HG03432 (cell line): ENCODE results near the gene PKNOX1.
"Not testable (repeated sequence)": the region's sequence is repeated elsewhere in the genome, so short reads cannot be mapped to it uniquely, and the experiment has no call there.

ENCODE experiments used
- ATAC-seq: cut with Tn5 transposase; IDR thresholded peaks from one replicate; pipeline ENCODE4 v1.9.1; 2021; ENCODE audit warnings: mild to moderate bottlenecking, moderate library complexity; ENCODE audit not compliant: unreplicated experiment

PKNOX1 gene

DNA sequence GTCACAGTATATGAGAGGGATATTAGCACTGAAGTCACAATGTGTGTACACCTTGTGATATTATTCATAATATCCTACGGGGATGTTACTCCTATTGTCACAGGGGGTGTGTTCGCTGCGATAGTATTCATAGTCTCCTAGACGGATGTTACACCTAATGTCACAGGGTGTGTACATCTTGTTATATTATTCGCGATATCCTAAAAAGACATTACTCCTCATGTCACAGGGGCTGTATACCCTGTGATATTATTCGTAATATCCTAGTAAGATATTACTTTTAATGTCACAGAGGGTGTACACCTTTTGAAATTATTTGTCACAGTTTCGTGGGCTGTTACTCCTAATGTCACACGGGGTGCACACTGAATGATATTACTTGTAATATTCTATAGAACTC, 23.2 kb upstream of the PKNOX1 start:
- not testable (repeated sequence) for ATAC-seq

DNA sequence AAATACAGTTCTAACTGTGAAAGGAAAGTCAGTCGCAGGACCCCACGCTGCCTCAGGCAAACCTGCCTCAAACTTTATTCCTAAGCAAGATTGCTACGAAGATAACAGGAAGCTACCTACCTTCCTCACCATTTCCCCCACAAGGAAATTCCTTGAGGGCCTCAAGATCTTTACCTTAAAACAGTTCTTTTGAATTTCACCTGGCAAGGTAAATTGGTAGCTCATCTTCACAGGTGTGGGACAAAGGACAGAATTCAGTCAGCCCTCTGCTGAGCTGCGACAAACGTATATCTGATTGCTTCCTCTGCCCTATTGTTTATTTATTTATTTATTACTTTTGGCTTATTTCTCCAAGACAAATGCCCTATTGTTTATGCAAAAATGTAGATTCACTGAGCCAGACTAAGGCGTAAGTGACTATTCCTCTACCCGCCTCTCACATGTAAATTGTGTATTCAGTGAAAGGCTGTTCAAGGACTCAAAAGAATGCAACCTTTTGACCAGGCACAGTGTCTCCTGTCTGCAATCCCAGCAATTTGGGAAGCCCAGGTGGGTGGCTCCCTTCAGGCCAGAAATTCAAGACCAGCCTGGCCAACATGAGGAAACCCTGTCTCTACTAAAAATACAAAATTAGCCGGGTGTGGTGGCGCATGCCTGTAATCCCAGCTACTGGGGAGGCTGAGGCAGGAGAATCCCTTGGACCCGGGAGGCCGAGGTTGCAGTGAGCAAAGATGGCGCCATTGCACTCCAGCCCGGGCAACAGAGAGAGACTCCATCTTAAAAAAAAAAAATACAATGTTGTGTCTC, 17.3 kb upstream of the PKNOX1 start:
- peak; percentile 85 for ATAC-seq

DNA sequence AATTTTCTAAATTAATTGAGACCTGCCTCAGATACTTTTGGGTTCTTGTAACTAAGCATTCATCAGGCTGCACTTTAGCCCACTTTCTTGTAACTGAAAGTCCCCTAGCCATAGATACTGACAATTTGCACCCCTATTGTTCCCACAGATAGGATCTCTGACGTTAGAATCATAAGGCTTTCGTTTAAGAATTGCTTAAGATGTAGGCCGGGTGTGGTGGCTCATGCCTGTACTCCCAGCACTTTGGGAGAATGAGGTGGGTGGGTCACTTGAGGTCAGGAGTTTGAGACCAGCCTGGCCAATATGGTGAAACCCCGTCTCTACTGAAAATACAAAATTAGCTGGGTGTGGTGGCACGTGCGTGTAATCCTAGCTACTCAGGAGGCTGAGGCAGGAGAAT, 16.2 kb upstream of the PKNOX1 start:
- ATAC-seq = not testable (repeated sequence)

GRCh38 chr21:42959728-42960127, 14.6 kb upstream of the PKNOX1 start:
- ATAC-seq = no peak

DNA sequence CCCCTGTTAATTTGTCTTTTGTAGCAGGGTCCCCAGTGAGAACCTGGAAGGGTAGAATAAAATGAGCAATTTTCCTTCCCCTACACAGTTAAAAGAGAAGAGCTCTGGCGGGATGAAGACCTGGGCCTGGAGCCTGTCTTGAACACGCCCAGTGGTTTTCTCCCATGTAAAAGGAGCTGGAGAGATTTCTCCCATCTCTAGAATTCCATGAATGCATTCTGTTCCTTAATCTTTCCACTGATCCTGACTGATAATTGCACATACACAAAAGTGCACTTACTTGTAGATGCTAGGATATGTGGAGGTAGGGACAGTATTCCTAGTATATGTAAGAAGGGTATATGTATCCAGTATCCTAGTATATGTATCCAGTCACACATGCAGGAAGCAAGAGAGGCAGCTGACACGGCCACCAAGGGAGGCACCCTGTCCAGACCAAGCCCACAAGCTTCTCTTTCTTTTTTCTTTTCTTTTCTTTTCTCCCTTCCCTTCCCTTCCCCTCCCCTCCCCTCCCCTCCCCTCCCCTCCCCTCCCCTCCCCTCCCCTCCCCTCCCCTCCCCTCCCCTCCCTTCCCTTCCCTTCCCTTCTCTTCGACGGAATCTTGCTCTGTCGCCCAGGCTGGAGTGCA, 11.9 kb upstream of the PKNOX1 start:
- no peak for ATAC-seq

DNA sequence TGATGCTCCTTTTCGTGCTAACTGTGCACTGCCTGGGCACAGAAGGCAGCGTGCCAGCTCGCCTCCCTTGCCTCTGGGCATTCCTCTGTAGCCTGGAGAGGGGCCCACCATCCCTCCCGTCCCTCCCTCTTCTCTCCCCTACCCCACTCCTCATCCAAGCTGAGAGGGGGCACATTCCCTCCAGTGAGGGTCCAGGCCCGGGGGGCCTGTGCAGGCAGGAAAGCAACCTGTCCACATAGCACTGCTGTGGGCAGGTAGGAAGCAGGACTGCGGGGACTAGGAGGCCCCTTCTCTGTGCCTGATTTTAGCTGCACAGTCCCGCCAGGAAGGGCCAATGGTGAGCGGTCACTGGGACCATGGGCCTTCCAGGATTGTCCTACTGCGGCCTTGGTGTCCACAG, 10.3 kb upstream of the PKNOX1 start:
- ATAC-seq = no peak

GRCh38 chr21:42964546-42965210, 9.7 kb upstream of the PKNOX1 start:
- no peak for ATAC-seq

DNA sequence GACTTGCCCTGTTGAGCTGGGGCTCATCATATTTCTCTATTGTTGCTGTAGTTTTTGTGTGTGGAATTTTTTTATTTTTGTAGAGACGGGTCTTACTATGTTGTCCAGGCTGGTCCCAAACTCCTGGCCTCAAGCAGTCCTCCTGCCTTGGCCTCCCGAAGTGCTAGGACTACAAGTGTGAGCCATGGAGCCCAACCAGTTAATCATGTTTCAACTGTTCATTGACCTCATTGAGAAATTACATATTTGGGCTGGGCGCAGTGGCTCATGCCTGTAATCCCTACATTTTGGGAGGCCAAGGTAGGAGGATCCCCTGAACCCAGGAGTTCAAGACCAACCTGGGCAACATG, 9.2 kb upstream of the PKNOX1 start:
- ATAC-seq = no peak

DNA sequence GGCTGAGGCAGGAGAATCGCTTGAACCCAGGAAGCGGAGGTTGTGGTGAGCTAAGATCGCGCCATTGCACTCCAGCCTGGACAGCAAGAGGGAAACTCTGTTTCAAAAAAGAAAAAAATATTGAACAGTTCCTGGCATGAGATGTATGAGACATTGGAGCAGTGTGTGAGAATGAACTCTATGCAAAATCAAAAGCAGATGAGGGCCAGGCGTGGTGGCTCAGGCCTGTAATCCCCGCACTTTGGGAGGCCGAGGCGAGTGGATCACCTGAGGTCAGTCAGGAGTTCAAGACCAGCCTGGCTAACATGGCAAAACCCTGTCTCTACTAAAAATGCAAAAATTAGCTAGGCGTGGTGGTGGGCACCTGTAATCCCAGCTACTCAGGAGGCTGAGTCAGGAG, 6.7 kb upstream of the PKNOX1 start:
- not testable (repeated sequence) for ATAC-seq

GRCh38 chr21:42969193-42969600, 5.2 kb upstream of the PKNOX1 start:
- no peak for ATAC-seq

DNA sequence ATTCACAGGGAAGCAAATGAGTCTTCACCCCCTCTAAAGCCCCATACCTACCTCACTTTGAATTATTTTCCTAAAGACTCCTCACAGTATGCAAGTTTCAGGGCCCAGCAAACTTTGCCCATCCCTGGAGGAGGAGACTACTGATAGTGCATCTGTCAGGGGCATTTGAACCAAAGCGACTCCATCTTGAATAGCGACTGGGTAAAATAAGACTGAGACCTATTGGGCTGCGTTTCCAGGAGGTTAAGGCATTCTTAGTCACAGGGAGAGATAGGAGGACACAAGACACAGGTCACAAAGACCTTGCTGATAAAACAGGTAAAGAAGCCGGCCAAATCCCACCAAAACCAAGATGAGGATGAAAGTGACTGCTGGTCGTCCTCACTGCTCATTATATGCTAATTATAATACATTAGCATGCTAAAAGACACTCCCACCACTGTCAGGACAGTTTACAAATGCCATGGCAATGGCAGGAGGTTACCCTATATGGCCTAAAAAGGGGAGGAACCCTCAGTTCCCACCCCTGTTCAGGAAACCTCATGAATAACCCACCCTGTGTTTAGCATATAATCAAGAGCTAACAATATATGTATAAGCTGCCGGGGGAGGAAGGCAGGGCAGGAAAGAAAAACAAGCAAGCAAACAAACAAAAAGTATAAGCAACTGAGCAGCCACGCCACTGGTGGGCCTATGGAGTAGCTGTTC, 3.3 kb upstream of the PKNOX1 start:
- ATAC-seq = no peak

- ATAC-seq = no peak
Observed at GRCh38 chr21:42971897-42972275, 2.5 kb upstream of the PKNOX1 start.

DNA sequence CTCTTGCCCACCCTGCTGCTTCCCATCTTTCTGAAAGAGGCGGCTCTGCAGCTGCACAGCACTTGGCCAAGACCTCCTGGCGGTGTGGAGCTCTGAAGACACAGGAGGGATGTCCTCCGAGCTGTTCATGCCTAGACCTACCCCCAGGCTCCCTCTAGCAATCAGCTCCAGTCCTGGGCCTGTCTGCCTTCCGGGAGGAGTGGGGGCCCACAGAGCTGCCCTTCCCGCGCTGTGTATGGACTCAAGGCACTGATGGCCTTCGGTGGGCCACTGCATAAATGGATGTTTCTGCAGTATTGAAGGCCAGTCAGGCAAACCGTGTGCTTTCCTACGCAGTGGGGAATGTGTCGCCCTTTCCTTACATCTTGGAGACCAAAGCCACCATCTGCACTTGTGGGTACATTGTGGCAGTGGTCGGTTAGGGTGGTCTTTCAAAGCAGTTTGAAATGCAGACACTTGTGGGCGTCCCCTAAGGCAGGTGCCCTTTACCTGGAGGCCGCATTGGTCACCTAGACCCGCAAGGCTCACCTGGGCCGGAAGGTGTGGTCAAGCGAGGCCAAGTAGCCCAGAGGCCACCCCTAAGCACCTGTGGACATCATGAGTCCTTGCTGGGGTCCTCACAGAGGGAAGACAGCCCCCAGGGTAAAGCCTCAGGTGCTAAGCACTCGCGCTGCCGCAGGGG, 912 bp upstream of the PKNOX1 start:
- ATAC-seq = no peak

GRCh38 chr21:42974832-42975820, 764 bp downstream of the PKNOX1 start:
- ATAC-seq = peak; percentile 32

DNA sequence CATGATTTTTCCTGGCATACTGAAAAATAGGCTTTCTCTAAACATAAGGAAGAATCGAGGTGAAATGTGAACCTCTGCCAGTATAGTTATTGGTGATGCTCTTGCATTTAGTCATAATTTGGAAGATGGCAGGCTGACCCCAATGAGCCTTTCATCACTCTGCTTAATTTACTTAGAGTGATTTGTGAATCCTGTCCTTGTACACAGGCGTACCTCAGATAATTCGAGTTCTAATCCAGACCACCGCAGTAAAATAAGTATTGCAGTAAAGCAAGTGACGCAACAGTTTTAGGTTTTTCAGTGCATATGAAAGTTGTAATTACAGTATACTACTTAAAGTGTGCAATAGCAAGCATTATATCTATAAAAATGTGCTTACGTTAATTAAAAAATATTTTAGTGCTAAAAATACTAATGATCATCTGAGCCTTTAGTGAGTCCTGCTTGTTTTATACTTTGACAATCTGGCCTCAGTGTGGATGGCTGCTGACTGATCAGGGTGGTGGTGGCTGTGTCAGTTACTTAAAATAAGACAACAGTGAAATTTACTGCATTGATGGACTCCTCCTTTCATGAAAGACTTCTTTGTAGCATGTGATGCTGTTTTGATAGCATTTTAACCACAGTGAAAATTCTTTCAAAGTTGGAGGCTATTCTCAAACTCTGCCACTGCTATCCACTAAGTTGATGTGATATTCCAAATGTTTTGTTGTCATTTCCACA, 1.7 kb downstream of the PKNOX1 start:
- no peak for ATAC-seq

DNA sequence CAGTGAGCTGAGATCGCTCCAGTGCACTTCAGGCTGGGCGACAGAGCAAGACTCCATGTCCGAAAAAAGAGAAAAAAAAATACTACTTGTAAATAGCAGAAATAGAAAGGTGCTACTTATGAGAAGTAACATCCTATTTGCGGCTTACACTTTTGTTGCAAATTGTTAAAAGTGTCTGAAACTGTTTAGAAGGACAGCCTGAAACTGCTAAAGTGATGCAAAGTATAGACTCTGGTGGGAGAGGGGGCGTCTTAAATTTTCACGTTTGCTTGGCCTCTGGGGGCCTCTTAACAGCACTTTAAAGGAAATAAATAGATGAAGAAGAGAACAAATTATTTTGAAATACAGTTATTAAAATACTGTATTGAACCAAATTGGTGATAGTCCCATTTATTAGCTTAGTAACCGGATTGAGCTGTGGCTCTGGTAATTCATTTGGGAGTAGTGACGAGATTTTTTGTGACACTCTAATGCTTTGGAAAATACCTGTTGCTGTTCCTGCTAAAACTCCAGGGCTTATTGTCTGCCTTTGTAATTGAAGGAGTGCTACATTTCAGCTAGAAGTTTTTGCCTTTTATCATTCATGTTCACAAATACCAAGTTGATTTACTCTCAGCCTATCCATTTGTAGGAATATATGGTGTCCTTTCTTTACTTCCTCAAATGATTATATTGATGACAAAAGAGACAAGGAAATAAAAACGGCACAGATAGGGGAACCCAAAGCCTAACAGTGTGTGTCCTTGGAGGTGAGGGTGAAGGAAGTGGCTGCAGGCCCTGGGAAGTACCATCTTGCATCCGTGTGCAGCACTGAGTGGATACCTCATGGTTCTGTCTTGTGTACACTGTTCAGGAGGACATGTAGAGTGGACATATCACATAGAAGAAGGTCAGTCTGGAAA, 6.2 kb downstream of the PKNOX1 start:
- ATAC-seq = no peak

DNA sequence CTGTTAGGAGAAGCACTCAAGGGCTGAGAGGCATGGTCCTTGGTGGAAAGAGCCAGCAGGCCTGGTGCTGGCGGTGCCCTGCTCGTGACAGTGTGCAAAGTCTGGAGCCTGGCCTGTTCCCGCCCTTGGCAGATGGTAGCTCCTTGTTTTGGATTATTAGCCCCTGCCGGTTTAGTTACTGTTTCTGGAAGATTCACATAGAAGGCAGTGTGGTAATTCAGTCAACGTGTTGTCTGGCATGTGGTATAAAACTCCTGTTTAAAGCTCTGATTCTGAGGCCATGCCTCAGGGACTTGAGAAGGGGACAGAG, 6.8 kb downstream of the PKNOX1 start:
- ATAC-seq = no peak

DNA sequence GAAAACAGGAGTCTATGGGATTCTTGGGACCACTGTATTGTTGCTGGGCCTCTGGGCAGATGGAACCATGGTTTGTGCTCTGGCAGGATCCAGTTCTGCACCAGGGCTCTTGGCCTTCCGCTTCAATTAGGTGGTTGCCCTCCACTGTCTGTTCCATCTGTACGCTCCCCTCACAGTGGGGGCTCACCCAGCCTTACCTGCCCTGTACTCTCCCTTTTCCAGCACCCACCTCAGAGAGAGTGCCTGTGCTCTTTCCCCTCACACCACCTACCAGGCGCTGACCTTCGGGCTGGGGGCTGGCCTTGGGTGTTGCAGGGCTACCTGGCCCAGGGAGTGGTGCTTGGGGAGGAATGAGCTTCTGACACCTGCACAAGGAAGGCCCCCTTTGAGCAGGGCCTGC, 7.5 kb downstream of the PKNOX1 start:
- ATAC-seq = no peak
